Adrenal gland (tissue), 12 donors: ENCODE measurements around the gene D2HGDH. TPM values are rescaled to one million over a fixed set of nuclear protein-coding genes. Genes with fewer than 3 reads are reported as not detected.

Experiments used
- DNase-seq, 7 donors: peaks; one replicate each; pipeline ENCODE4 v3.0.0-alpha.2; 2019 to 2020
- H3K27ac ChIP-seq, 5 donors: fragments of 200-600 bp; sonication (generic) in 4 of 5; 1 replicate in 3 of 5; 2 replicates in 2 of 5; pipeline versions ENCODE4 v1.5.1 to v1.8.0; 2016 to 2020; ENCODE audit warnings: mild to moderate bottlenecking in 1 of 5
- H3K27me3 ChIP-seq: fragments of 200-600 bp; 2 replicates; pipeline ENCODE4 v1.8.0; 2021
- H3K36me3 ChIP-seq, 2 donors: fragments of 200-600 bp; replicated peaks in 1 of 2; 1 replicate in 1 of 2; 2 replicates in 1 of 2; pipeline versions ENCODE4 v1.5.1 to v1.8.0; 2018 to 2022
- H3K4me1 ChIP-seq, 2 donors: fragments of 200-600 bp; replicated peaks in 1 of 2; 1 replicate in 1 of 2; 2 replicates in 1 of 2; pipeline versions ENCODE4 v1.5.1 to v1.8.0; 2018 to 2021
- H3K4me3 ChIP-seq, 4 donors: fragments of 200-600 bp; sonication (generic) in 3 of 4; one replicate each; pipeline ENCODE4 v1.5.1; 2016 to 2018
- H3K9me3 ChIP-seq, 3 donors: fragments of 200-600 bp; sonication (generic) in 1 of 3; replicated peaks in 1 of 3; 1 replicate in 2 of 3; 2 replicates in 1 of 3; pipeline versions ENCODE4 v1.5.1 to v1.8.0; 2016 to 2021
- CTCF ChIP-seq, 6 experiments: fragments of 450-650 bp in 4 of 6; fragments of 200-600 bp in 2 of 6; sonication (generic) in 1 of 6; IDR thresholded peaks; 1 replicate in 5 of 6; 2 replicates in 1 of 6; pipeline versions ENCODE4 v1.5.1 to v1.8.0; 2016 to 2021; ENCODE audit warnings: antibody characterized with exemption in 6 of 6, mild to moderate bottlenecking in 2 of 6, moderate library complexity in 1 of 6
- POLR2A ChIP-seq, 2 donors: fragments of 450-650 bp; IDR thresholded peaks; one replicate each; pipeline ENCODE4 v1.6.1; 2017; ENCODE audit warnings: antibody characterized with exemption in 2 of 2, mild to moderate bottlenecking in 2 of 2, moderate library complexity in 1 of 2
- WGBS, 4 donors: extraction: QIAGEN DNeasy Blood & Tissue Kit in 2 of 4; methylation state at CpG; one replicate each; pipeline versions ENCODE4 v1.1.5 to v1.1.7; 2013 to 2017; 5-methylcytosine and 5-hydroxymethylcytosine counted together
- intact Hi-C, 2 donors: fragments of 100-400 bp; cut with DNase I; formaldehyde crosslinking; loops; one replicate each; pipeline versions ENCODE4 v1.14.1 to v1.15.0; 2022 to 2023
- polyA plus RNA-seq, 3 donors: library from polyadenylated mRNA; stranded (reverse); fragments of 200-250 nt in 2 of 3; fragments of 350-450 nt in 1 of 3; fragmentation: Illumina TruSeq in 1 of 3; extraction: RNeasy Lipid Tissue Mini Kit (QIAGEN cat#74804) in 1 of 3; gene quantifications; one replicate each; pipeline ENCODE4 v1.2.3, GENCODE V29; 2013 to 2014
- total RNA-seq, 9 donors: library from RNA; depleted of rRNA in 4 of 9; stranded (reverse); fragments of >200 nt in 4 of 9; fragments of 120-200 nt in 1 of 9; fragmentation: NEBNext Ultra II Directional in 1 of 9; extraction: Animal tissue kit (Norgen Biotek cat#: 25700) in 1 of 9; gene quantifications; one replicate each; pipeline versions ENCODE4 v1.1.0 to v1.2.4, GENCODE V29; 2013 to 2023
- donor health status: healthy with polysubstance abuse.
- donor health status: Bipolar disorder and iron deficiency.
- donor health status: DM: yes; HTN: yes; CAD: no.
- donor health status: DM: no; HTN: no; CAD: no.
- donor health status: DM: no; HTN: no; CAD: no.
- donor health status: DM: yes; HTN: yes; CAD: no.

D2HGDH gene
- total and polyA plus RNA-seq, 12 donors, result 4.3 to 131 (median 38.1) TPM

- peaks cover 6 to 23% of the 10 kb centered on the region in 2 donors for H3K4me1 ChIP-seq
- 83 to 94% (median 88%) methylated on average over 9 to 10 of the region's 10 CpGs for WGBS, 4 donors
- H3K36me3 ChIP-seq, result peaks cover 0 to 17% of the 10 kb centered on the region in 2 donors
- no peak for TF ChIP-seq POLR2A (IDR thresholded peaks at IDR 0.05)
- TF ChIP-seq CTCF (IDR thresholded peaks at IDR 0.05), result no peak
- intact Hi-C loops, result no loop called here
- no peaks in the 10 kb centered on the region for H3K27me3 ChIP-seq
- H3K27ac ChIP-seq, result no peak overlapping the region
- no peak overlapping the region for H3K4me3 ChIP-seq
- DNase-seq, result no peak
- H3K9me3 ChIP-seq, result no peaks in the 10 kb centered on the region
Observed at GRCh38 chr2:241689306-241689705, 45.1 kb upstream of the D2HGDH start.

GRCh38 chr2:241690202-241690717 lies 44.2 kb upstream of the D2HGDH start:
- intact Hi-C loops, result no loop called here

GRCh38 chr2:241692448-241692847 lies 42.0 kb upstream of the D2HGDH start:
- TF ChIP-seq POLR2A (IDR thresholded peaks at IDR 0.05) (no peak), CTCF (IDR thresholded peaks at IDR 0.05) (no peak)
- Histone ChIP-seq H3K36me3 (peaks cover 0 to 17% of the 10 kb centered on the region in 2 donors), H3K9me3 (no peaks in the 10 kb centered on the region), H3K4me1 (peaks cover 6 to 13% of the 10 kb centered on the region in 2 donors), H3K4me3 (no peak overlapping the region), H3K27me3 (no peaks in the 10 kb centered on the region), H3K27ac (no peak overlapping the region)
- no peak for DNase-seq
- 88 to 91% (median 89%) methylated on average over 4 to 6 of the region's 6 CpGs for WGBS, 4 donors
- intact Hi-C loops, result no loop called here

More at GRCh38 chr2:241690202-241690717, 44.2 kb upstream of the D2HGDH start:
- peaks cover 6 to 23% of the 10 kb centered on the region in 2 donors for H3K4me1 ChIP-seq
- TF ChIP-seq CTCF (IDR thresholded peaks at IDR 0.05) (no peak), POLR2A (IDR thresholded peaks at IDR 0.05) (no peak)
- H3K36me3 ChIP-seq, result peaks cover 0 to 17% of the 10 kb centered on the region in 2 donors
- DNase-seq, result no peak
- no peaks in the 10 kb centered on the region for H3K9me3 ChIP-seq
- no peak overlapping the region for H3K4me3 ChIP-seq
- H3K27me3 ChIP-seq, result no peaks in the 10 kb centered on the region
- H3K27ac ChIP-seq, result no peak overlapping the region
- WGBS, 4 donors, result 79 to 88% (median 87%) methylated on average over 5 to 6 of the region's 6 CpGs

- DNase-seq, result no peak
- H3K27me3 ChIP-seq, result no peaks in the 10 kb centered on the region
- H3K9me3 ChIP-seq, result no peaks in the 10 kb centered on the region
- 89 to 96% (median 94%) methylated on average over 4 of the region's 4 CpGs for WGBS, 4 donors
- H3K4me3 ChIP-seq, result no peak overlapping the region
- peaks cover 0 to 9% of the 10 kb centered on the region in 2 donors for H3K36me3 ChIP-seq
- TF ChIP-seq POLR2A (IDR thresholded peaks at IDR 0.05) (no peak), CTCF (IDR thresholded peaks at IDR 0.05) (no peak)
- H3K4me1 ChIP-seq, result no peaks in the 10 kb centered on the region
- intact Hi-C loops, result no loop called here
- no peak overlapping the region for H3K27ac ChIP-seq
Observed at GRCh38 chr2:241695651-241696050, 38.8 kb upstream of the D2HGDH start.
